C4-2B (cell line): ENCODE results near the gene ASXL1.
"Not testable (repeated sequence)": the region's sequence is repeated elsewhere in the genome, so short reads cannot be mapped to it uniquely, and the experiment has no call there.

ENCODE experiments used
- H3K27ac ChIP-seq: fragments of 450-650 bp; 2 replicates; pipeline ENCODE4 v1.5.1; 2017
- CTCF ChIP-seq: fragments of 450-650 bp; conservative IDR thresholded peaks from 2 replicates; pipeline ENCODE4 v1.5.1; 2017; ENCODE audit warnings: mild to moderate bottlenecking
- ZFX ChIP-seq: fragments of 450-650 bp; IDR thresholded peaks from 2 replicates; pipeline ENCODE4 v1.6.1; 2017

The ASXL1 gene

GRCh38 chr20:32320305-32320704, 37.8 kb upstream of the ASXL1 start:
- TF ChIP-seq CTCF = no peak
- no peak for TF ChIP-seq ZFX
- H3K27ac ChIP-seq = no peak overlapping the region

GRCh38 chr20:32321390-32321789, 36.7 kb upstream of the ASXL1 start:
- H3K27ac ChIP-seq = no peak overlapping the region
- TF ChIP-seq CTCF (no peak), ZFX (no peak)

GRCh38 chr20:32322260-32322659, 35.9 kb upstream of the ASXL1 start:
- H3K27ac ChIP-seq = not testable (repeated sequence)

- not testable (repeated sequence) for H3K27ac ChIP-seq
Observed at GRCh38 chr20:32323761-32324160, 34.4 kb upstream of the ASXL1 start.

- H3K27ac ChIP-seq = peak overlapping the region; percentile 78
- no peak for TF ChIP-seq CTCF
- no peak for TF ChIP-seq ZFX
Observed at GRCh38 chr20:32325706-32326503, 32.2 kb upstream of the ASXL1 start.

GRCh38 chr20:32326504-32326845, 31.7 kb upstream of the ASXL1 start:
- TF ChIP-seq CTCF = no peak
- TF ChIP-seq ZFX = no peak
- H3K27ac ChIP-seq = peak overlapping the region; percentile 78; the same call in 1 of the 2 replicates

GRCh38 chr20:32327087-32327681, 30.9 kb upstream of the ASXL1 start:
- H3K27ac ChIP-seq = peak overlapping the region; percentile 11; the same call in 1 of the 2 replicates
- TF ChIP-seq ZFX = no peak
- no peak for TF ChIP-seq CTCF

- peak overlapping the region; percentile 60 for H3K27ac ChIP-seq
- TF ChIP-seq CTCF = no peak
- no peak for TF ChIP-seq ZFX
Observed at GRCh38 chr20:32329817-32330554, 28.1 kb upstream of the ASXL1 start.
